ENCODE data around the gene GRAMD1B.

Gene GRAMD1B

DNA sequence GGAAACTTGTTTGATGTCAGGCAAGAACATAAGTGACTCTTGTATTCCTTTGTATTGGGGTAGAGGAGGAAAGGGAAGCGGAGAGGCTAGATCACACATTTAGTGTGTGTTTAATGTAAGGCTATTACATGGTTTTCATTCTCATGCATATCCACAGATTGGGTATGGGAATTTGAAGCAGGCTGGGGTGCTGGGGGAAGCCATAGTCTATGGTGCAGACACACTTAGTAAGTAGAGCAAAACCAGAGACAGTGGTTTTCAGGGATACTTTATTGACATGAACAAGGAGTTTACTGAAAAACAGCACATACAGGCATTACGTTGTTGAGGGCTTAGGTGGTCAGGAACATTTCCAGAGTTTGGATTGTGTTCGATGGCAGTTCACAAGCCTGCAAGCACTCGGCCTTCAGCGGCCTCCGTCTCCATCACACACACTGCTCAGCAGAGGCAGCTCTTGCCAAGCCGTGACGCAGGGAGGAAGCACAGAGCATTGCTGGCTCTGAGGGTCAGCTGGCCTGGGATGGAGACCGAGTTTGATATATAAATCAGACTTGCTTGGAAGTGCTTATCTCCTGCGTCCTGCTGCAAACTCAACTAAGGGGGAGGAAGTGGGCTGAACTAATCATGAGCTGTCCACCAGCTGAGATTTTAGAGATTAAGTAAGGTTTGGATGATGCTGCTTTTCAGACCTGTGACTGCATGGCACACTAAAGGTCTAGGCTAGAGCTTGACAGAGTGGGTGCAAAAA, 199.0 kb downstream of the GRAMD1B start:
- Histone ChIP-seq H3K36me3 (ENCODE audit: control insufficient read depth, insufficient read depth, low read length) (no peaks in the 10 kb centered on the region; the same call in 1 of the 2 replicates), H3K4me3 (replicated peaks; ENCODE audit: low read depth, low read length) (no peak overlapping the region), H3K27me3 (replicated peaks; ENCODE audit: control insufficient read depth, insufficient read depth, low read length) (no peaks in the 10 kb centered on the region)
- TF ChIP-seq, protein P1, sequence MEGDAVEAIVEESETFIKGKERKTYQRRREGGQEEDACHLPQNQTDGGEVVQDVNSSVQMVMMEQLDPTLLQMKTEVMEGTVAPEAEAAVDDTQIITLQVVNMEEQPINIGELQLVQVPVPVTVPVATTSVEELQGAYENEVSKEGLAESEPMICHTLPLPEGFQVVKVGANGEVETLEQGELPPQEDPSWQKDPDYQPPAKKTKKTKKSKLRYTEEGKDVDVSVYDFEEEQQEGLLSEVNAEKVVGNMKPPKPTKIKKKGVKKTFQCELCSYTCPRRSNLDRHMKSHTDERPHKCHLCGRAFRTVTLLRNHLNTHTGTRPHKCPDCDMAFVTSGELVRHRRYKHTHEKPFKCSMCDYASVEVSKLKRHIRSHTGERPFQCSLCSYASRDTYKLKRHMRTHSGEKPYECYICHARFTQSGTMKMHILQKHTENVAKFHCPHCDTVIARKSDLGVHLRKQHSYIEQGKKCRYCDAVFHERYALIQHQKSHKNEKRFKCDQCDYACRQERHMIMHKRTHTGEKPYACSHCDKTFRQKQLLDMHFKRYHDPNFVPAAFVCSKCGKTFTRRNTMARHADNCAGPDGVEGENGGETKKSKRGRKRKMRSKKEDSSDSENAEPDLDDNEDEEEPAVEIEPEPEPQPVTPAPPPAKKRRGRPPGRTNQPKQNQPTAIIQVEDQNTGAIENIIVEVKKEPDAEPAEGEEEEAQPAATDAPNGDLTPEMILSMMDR (IDR thresholded peaks at IDR 0.05; ENCODE audit: insufficient read depth, low read length, poor library complexity, severe bottlenecking), result no peak
- no peak for DNase-seq (ENCODE audit: extremely low read depth, insufficient read length)

DNA sequence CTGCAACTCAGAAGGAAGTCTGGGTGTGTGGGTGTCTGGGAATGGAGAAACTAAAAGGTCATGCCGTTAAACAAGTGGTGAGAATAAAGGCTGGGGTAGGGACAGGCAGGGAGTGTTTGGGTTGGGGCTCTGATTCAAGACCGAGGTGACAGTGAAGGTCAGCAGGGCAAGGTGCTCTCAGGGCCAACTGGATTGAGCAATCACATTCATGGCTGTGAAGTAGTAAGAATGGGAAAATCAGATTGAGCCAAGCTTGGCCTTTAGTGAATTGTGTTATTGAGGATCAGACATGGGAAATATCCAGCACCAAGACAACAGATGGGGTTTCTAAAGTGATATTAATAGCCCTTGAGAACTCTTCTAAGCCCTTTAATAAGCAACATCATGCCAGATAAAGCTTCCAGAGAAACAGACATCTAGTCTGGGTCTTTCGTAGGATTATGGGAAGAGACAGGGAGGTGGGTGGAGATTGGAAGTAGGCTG, 200.1 kb downstream of the GRAMD1B start:
- H3K4me3 ChIP-seq (replicated peaks; ENCODE audit: low read depth, low read length), result no peak overlapping the region
- TF ChIP-seq, protein P1 (IDR thresholded peaks at IDR 0.05; ENCODE audit: insufficient read depth, low read length, poor library complexity, severe bottlenecking), result no peak
- no peaks in the 10 kb centered on the region; the same call in 1 of the 2 replicates for H3K36me3 ChIP-seq (ENCODE audit: control insufficient read depth, insufficient read depth, low read length)
- H3K27me3 ChIP-seq (replicated peaks; ENCODE audit: control insufficient read depth, insufficient read depth, low read length), result no peaks in the 10 kb centered on the region
- DNase-seq (ENCODE audit: extremely low read depth, insufficient read length), result no peak

DNA sequence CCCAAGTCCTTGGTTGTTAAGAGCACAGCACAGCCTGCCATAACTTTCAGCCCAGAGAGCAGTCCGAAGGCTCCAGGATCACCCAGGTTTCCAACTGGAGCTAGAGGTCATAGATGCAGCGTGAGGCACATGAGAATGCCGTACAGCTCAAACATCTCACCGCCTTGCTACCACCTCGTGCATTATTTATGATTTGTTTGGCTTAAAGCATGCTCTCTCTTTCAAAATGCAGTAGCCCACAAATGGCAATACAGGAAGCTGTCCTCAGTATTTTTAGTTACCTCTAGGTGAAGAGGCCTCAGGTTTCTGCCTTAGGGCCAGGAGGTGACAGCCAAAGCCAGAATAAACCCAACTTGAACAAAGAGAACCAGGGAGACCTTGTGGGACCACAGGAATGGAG, 210.0 kb downstream of the GRAMD1B start:
- TF ChIP-seq, protein P1 (IDR thresholded peaks at IDR 0.05; ENCODE audit: insufficient read depth, low read length, poor library complexity, severe bottlenecking), result no peak
- H3K36me3 ChIP-seq (ENCODE audit: control insufficient read depth, insufficient read depth, low read length), result no peaks in the 10 kb centered on the region
- H3K4me3 ChIP-seq (replicated peaks; ENCODE audit: low read depth, low read length), result no peak overlapping the region
- H3K27me3 ChIP-seq (replicated peaks; ENCODE audit: control insufficient read depth, insufficient read depth, low read length), result no peaks in the 10 kb centered on the region; the same call in none of the 2 replicates
- DNase-seq (ENCODE audit: extremely low read depth, insufficient read length), result no peak

DNA sequence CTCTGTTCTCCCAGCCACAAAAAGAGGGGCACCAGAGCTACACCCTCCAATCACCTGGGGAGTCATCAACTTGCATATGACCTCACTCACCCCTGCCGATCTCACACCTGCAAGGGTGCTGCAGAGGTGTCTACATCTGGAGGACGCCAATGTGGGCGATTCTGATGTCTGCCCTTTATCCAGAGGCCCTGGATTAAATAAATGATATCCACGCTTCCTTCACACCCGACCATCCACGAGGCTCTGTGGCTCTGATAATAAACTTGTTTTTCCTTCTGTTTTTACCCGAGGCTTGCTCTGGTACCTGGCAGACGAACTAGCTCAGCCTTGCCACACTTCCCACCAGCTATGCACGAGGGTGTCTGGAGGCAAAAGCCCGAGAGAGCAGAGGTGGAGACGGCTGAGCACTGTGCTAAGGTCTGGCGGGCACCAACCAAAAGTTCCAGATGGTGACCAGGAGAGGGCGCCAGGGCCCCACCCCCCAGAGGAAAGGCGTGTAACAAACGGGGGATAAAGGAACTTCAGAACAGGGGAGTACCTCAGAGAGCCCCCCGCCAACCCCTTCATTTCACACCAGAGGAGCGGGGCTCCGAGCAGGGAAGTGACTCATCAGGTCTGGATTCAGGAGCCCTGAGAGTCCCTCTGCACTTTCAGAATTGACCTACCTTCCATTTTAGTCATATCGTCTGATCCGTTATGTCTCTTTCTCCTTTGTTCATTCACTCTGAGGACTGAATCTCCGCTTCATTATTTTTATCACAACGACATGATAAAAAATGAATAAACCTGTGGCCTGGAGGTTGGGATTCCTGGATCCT, 210.8 kb downstream of the GRAMD1B start:
- DNase-seq (ENCODE audit: extremely low read depth, insufficient read length), result peak; percentile 30
- H3K27me3 ChIP-seq (replicated peaks; ENCODE audit: control insufficient read depth, insufficient read depth, low read length), result no peaks in the 10 kb centered on the region; the same call in none of the 2 replicates
- no peaks in the 10 kb centered on the region for H3K36me3 ChIP-seq (ENCODE audit: control insufficient read depth, insufficient read depth, low read length)
- TF ChIP-seq, protein P1 (IDR thresholded peaks at IDR 0.05; ENCODE audit: insufficient read depth, low read length, poor library complexity, severe bottlenecking), result peak; percentile 89
- no peak overlapping the region for H3K4me3 ChIP-seq (replicated peaks; ENCODE audit: low read depth, low read length)

DNA sequence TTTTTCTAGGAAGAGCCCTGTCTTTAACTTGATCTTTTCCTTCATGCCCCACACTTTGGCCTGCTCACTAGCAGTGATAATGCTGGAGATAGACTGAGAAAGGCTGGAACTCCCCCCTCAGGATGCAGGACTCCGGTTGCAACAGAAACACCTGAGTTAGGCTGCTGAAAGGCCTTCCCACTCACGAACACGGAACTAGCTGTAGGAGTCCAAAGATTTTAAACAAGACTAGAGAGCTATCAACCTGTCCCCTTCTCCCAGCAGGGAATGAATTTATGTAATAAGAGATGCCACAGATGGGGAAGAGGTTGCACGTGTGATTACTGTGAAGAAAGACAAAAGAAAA, 211.4 kb downstream of the GRAMD1B start:
- DNase-seq (ENCODE audit: extremely low read depth, insufficient read length), result no peak
- TF ChIP-seq, protein P1 (IDR thresholded peaks at IDR 0.05; ENCODE audit: insufficient read depth, low read length, poor library complexity, severe bottlenecking), result no peak
- Histone ChIP-seq H3K27me3 (replicated peaks; ENCODE audit: control insufficient read depth, insufficient read depth, low read length) (no peaks in the 10 kb centered on the region; the same call in none of the 2 replicates), H3K4me3 (replicated peaks; ENCODE audit: low read depth, low read length) (no peak overlapping the region), H3K36me3 (ENCODE audit: control insufficient read depth, insufficient read depth, low read length) (no peaks in the 10 kb centered on the region)

All from GM06990 (cell line).